Bronchial epithelial cell (primary cell): ENCODE results near the gene HM13. TPM values are rescaled to one million over a fixed set of nuclear protein-coding genes. Genes with fewer than 3 reads are reported as not detected.

Experiments used
- DNase-seq: peaks from one replicate; pipeline ENCODE4 v3.0.0-alpha.2; 2010; ENCODE audit warnings: low read depth
- FAIRE-seq: peaks from 2 replicates; lab custom pipeline; 2011; peaks lifted over from hg19 to GRCh38; lab: Jason Lieb, UNC
- H3K27me3 ChIP-seq: 2 replicates; pipeline ENCODE4 v1.5.1; 2011; ENCODE audit warnings: low read length; ENCODE audit not compliant: control insufficient read depth, insufficient read depth
- H3K36me3 ChIP-seq: 2 replicates; pipeline ENCODE4 v1.5.1; 2011; ENCODE audit warnings: low read length; ENCODE audit not compliant: control insufficient read depth, insufficient read depth
- H3K4me3 ChIP-seq: 2 replicates; pipeline ENCODE4 v1.5.1; 2011; ENCODE audit warnings: mild to moderate bottlenecking, low read depth, low read length, control low read depth
- total RNA-seq: library from RNA; depleted of rRNA; stranded (reverse); fragments of >200 nt; gene quantifications from 2 replicates; pipeline ENCODE4 v1.2.1, GENCODE V29; 2014
- TF ChIP-seq, protein P1 (sequence below): IDR thresholded peaks from 2 replicates; pipeline ENCODE4 v1.5.1; 2011; ENCODE audit warnings: mild to moderate bottlenecking, moderate library complexity, low read length, control low read depth, inconsistent platforms; ENCODE audit not compliant: insufficient read depth, severe bottlenecking

The HM13 gene
- total RNA-seq, 1 donor from 2014 or later, result 46.9 TPM

DNA sequence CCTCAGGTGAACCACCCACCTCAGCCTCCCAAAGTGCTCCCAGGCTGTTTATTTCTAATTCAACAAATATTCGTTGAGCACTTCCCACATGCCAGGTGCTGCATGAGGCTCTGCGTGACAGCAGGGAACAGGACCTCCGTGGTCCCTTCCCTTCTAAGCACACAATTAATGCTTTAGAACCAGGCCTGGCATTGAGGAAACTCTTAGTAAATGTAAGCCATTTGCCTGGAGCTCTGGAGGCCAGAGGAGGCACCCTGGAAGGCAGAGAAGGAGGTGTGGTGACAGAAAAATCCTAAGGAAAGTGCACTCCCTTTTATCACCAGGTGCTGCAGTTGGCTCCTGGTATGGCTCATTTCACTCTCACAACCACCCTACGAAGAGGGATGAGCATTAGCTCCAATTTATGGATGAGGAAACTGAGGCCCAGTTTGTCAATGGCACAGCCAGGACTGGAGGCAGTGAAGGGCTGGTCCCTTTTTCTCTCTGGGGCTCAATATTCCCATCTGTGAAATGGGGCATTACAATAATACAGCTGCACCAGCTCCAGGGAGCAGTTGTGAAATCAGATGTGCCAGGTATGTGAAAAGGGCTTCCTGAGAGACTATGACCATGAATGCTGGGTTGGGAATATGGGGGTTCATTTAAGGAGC, 82.7 kb downstream of the HM13 start:
- Histone ChIP-seq H3K36me3 (no peaks in the 10 kb centered on the region), H3K4me3 (no peak overlapping the region), H3K27me3 (no peaks in the 10 kb centered on the region)
- DNase-seq (no peak), FAIRE-seq (no peak)
- TF ChIP-seq, protein P1, sequence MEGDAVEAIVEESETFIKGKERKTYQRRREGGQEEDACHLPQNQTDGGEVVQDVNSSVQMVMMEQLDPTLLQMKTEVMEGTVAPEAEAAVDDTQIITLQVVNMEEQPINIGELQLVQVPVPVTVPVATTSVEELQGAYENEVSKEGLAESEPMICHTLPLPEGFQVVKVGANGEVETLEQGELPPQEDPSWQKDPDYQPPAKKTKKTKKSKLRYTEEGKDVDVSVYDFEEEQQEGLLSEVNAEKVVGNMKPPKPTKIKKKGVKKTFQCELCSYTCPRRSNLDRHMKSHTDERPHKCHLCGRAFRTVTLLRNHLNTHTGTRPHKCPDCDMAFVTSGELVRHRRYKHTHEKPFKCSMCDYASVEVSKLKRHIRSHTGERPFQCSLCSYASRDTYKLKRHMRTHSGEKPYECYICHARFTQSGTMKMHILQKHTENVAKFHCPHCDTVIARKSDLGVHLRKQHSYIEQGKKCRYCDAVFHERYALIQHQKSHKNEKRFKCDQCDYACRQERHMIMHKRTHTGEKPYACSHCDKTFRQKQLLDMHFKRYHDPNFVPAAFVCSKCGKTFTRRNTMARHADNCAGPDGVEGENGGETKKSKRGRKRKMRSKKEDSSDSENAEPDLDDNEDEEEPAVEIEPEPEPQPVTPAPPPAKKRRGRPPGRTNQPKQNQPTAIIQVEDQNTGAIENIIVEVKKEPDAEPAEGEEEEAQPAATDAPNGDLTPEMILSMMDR, result no peak

DNA sequence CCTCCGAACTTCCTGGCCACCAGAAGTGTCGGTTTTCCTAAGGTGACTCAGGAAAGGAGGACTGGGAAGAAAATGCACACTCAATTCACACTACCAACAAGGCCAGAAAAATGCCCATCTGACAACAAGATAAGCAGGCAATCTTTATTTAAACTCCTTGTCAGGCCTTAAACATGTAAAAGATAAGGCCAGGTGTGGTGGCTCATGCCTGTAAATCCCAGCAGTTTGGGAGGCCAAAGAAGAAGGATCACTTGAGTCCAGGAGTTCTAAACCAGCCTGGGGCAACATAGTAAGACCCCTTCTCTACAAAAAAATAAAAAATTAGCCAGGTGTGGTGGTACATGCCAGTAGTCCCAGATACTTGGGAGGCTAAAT, 83.2 kb downstream of the HM13 start:
- FAIRE-seq (no peak), DNase-seq (no peak)
- Histone ChIP-seq H3K4me3 (no peak overlapping the region), H3K36me3 (no peaks in the 10 kb centered on the region), H3K27me3 (no peaks in the 10 kb centered on the region)
- TF ChIP-seq, protein P1, result no peak

DNA sequence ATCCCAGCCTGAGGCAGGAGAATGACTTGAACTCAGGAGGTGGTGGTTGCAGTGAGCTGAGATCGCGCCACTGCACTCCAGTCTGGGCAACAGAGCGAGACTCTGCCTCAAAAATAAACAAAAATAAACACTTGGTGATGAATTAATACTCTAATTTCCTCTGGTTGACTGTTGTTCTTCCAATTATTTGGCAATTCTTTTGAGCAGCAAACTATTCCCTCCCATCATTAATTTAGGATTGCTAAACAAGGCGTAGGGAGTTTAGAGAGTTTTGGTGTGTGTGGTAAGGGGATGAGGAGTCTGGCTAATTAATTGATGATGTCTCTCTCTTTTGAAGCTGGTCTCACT, 88.2 kb downstream of the HM13 start:
- Histone ChIP-seq H3K27me3 (no peaks in the 10 kb centered on the region), H3K4me3 (no peak overlapping the region), H3K36me3 (peaks cover 7% of the 10 kb centered on the region)
- DNase-seq, result no peak
- TF ChIP-seq, protein P1, result no peak
- FAIRE-seq, result no peak

DNA sequence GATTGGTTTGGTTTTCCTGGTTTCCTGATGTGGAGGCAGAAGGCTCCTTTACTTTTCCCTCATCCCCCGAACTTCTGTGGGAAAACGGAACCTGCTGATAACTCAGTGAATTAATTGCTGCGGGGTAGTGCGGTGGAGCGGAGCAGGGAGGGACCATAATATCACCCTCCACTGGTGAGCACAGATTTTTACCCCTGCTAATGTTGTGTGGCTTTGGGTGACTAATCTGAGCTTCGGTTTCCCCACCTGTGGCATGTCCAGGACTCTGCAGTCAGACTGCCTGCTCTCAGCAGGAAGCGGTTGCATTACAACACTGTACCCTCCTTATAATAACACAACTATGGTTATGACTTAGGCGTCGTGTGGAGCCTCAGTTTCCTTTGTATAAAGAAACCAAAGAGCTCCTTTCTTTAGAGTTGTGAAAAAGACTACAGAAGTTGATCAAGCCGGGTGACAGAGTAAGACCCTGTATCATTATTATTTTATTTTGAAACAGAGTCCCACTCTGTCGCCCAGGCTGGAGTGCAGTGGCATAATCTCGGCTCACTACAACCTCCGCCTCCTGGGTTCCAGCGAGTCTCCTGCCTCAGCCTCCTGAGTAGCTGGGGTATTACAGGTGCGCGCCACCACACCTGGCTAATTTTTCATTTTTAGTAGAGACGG, 88.7 kb downstream of the HM13 start:
- DNase-seq (peak; percentile 88), FAIRE-seq (no peak)
- Histone ChIP-seq H3K36me3 (peaks cover 7% of the 10 kb centered on the region), H3K27me3 (no peaks in the 10 kb centered on the region), H3K4me3 (no peak overlapping the region)
- TF ChIP-seq, protein P1, result no peak

DNA sequence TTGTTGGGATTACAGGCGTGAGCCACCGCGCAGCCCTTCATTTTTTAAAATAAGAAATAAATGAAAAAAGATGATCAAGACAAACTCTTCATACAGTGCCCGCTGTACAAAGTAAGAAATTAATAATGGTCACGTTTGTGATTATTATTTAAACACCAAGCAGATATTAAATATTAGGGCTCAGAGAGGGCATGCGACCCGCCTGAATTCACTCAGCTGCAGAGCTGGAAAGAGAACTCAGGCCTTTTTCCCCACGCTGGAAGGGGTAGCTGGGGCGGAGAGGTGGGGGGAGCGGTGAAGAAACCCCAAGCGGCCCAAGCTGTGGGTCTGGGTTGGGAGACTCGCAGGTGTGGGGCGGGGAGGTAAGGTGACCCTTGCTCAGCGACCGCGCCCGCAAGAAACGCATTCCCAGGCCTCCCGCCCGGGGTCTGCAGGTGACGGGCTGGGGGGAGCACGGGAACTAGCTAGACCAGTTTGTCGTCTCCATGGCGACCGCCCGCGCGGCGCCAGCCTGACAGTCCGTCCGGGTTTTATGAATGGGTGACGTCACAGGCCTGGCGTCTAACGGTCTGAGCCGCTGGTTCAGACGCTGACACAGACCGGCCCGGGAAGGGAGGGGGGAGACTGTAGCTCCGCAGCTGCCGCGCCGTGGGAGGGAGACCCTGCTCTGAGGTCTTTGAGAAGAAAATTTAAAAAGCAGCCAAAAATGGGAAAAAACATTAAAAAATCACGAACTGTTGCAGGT, 89.8 kb downstream of the HM13 start:
- Histone ChIP-seq H3K4me3 (peak overlapping the region; percentile 95), H3K27me3 (no peaks in the 10 kb centered on the region), H3K36me3 (peaks cover 7% of the 10 kb centered on the region)
- TF ChIP-seq, protein P1, result no peak
- peak; percentile 90 for DNase-seq
- FAIRE-seq, result no peak
